CD4-positive, alpha-beta T cell treated with Interleukin-15 for 4 hours (primary cell): Measurements from ENCODE around the gene IARS2.
"Not testable (repeated sequence)": the region's sequence is repeated elsewhere in the genome, so short reads cannot be mapped to it uniquely, and the experiment has no call there.

Source experiments
- DNase-seq: peaks from one replicate; pipeline ENCODE4 v3.0.0-alpha.2; 2020; ENCODE audit warnings: low spot score

IARS2 gene

GRCh38 chr1:220164517-220164916, 70.6 kb downstream of the IARS2 start:
- no peak for DNase-seq

- DNase-seq, result no peak
Observed at GRCh38 chr1:220166853-220167252, 72.9 kb downstream of the IARS2 start.

- not testable (repeated sequence) for DNase-seq
Observed at GRCh38 chr1:220169887-220170286, 76.0 kb downstream of the IARS2 start.

- no peak for DNase-seq
Observed at GRCh38 chr1:220170836-220171526, 77.0 kb downstream of the IARS2 start.

- DNase-seq, result no peak
Observed at GRCh38 chr1:220176540-220176939, 82.6 kb downstream of the IARS2 start.

GRCh38 chr1:220182111-220182510, 88.2 kb downstream of the IARS2 start:
- no peak for DNase-seq

- DNase-seq, result no peak
Observed at GRCh38 chr1:220182656-220183055, 88.7 kb downstream of the IARS2 start.

GRCh38 chr1:220184506-220184905, 90.6 kb downstream of the IARS2 start:
- no peak for DNase-seq

- DNase-seq, result no peak
Observed at GRCh38 chr1:220186752-220187151, 92.8 kb downstream of the IARS2 start.

- DNase-seq, result no peak
Observed at GRCh38 chr1:220188538-220188937, 94.6 kb downstream of the IARS2 start.

GRCh38 chr1:220189750-220190347, 95.9 kb downstream of the IARS2 start:
- DNase-seq, result peak; percentile 7

- no peak for DNase-seq
Observed at GRCh38 chr1:220195701-220196100, 101.8 kb downstream of the IARS2 start.
